SK-N-SH (cell line): ENCODE data around the gene ANKMY1. TPM values are rescaled to one million over a fixed set of nuclear protein-coding genes. Genes with fewer than 3 reads are reported as not detected.
A peak's percentile ranks its signal among the peaks of the same experiment; 100 is the strongest.

Experiments used
- CTCF ChIA-PET: fragments of 300-600, 350-600 bp; formaldehyde crosslinking; extraction: SDS; loops from one replicate; lab custom pipeline; 2021; lab: Yijun Ruan, JAX
- POLR2A ChIA-PET: fragments of 350-600 bp; sonication (Branson Sonifier 250); formaldehyde crosslinking; extraction: SDS; loops from one replicate; lab custom pipeline; 2020; ENCODE audit warnings: antibody characterized with exemption, inconsistent platforms; lab: Yijun Ruan, JAX
- DNase-seq: peaks from one replicate; pipeline ENCODE4 v3.0.0; 2012
- H2AFZ ChIP-seq: fragments of 200-600 bp; sonication (generic); 2 replicates; pipeline ENCODE4 v1.8.1; 2016; ENCODE audit warnings: antibody characterized with exemption, mild to moderate bottlenecking, low read depth
- H3F3A ChIP-seq: fragments of 200-600 bp; sonication (generic); replicated peaks from 2 replicates; pipeline ENCODE3; 2016; ENCODE audit warnings: antibody characterized with exemption, mild to moderate bottlenecking; ENCODE audit not compliant: insufficient read depth
- H3K27ac ChIP-seq, 2 experiments: fragments of 200-500 bp in 1 of 2; fragments of 200-600 bp in 1 of 2; sonication (Bioruptor generic) in 1 of 2; sonication (generic), shearing (Covaris generic) in 1 of 2; 2 replicates each; pipeline versions ENCODE4 v1.5.1 to v1.6.1; 2014 to 2016; ENCODE audit warnings: low read depth in 2 of 2, inconsistent platforms in 1 of 2, low read length in 1 of 2, mild to moderate bottlenecking in 1 of 2, mixed read lengths in 1 of 2
- H3K27me3 ChIP-seq: fragments of 200-600 bp; sonication (generic), shearing (Covaris generic); 2 replicates; pipeline ENCODE4 v1.6.1; 2016; ENCODE audit warnings: mixed run types; ENCODE audit not compliant: insufficient read depth
- H3K36me3 ChIP-seq, 2 experiments: fragments of 200-500 bp in 1 of 2; fragments of 200-600 bp in 1 of 2; sonication (Bioruptor generic) in 1 of 2; sonication (generic) in 1 of 2; replicated peaks in 1 of 2; 2 replicates each; pipeline versions ENCODE3 to v1.5.1; 2014 to 2016; ENCODE audit warnings: low read length in 1 of 2, mild to moderate bottlenecking in 1 of 2; ENCODE audit not compliant: insufficient read depth in 2 of 2, control insufficient read depth in 1 of 2
- H3K4me1 ChIP-seq, 2 experiments: fragments of 200-500 bp in 1 of 2; fragments of 200-600 bp in 1 of 2; sonication (Bioruptor generic) in 1 of 2; sonication (generic), shearing (Covaris generic) in 1 of 2; 2 replicates each; pipeline versions ENCODE4 v1.5.1 to v1.6.1; 2014 to 2016; ENCODE audit warnings: low read depth in 1 of 2, low read length in 1 of 2, mixed run types in 1 of 2; ENCODE audit not compliant: insufficient read depth in 2 of 2, control insufficient read depth in 1 of 2
- H3K4me2 ChIP-seq: fragments of 200-600 bp; sonication (generic), shearing (Covaris generic); 2 replicates; pipeline ENCODE4 v1.6.1; 2017; ENCODE audit warnings: mixed run types
- H3K4me3 ChIP-seq, 2 experiments: fragments of 200-500 bp in 1 of 2; fragments of 200-600 bp in 1 of 2; sonication (Bioruptor generic) in 1 of 2; sonication (generic), shearing (Covaris generic) in 1 of 2; 2 replicates each; pipeline versions ENCODE4 v1.5.1 to v1.8.1; 2014 to 2016; ENCODE audit warnings: low read depth in 2 of 2, inconsistent platforms in 1 of 2, low read length in 1 of 2, mild to moderate bottlenecking in 1 of 2, mixed read lengths in 1 of 2, moderate library complexity in 1 of 2
- H3K79me2 ChIP-seq: fragments of 200-600 bp; sonication (generic); 2 replicates; pipeline ENCODE4 v1.8.1; 2017; ENCODE audit warnings: mild to moderate bottlenecking; ENCODE audit not compliant: insufficient read depth
- H3K9ac ChIP-seq: fragments of 200-600 bp; sonication (generic); 2 replicates; pipeline ENCODE4 v1.6.1; 2017; ENCODE audit warnings: mixed run types
- H3K9me2 ChIP-seq: fragments of 200-600 bp; sonication (generic); 2 replicates; pipeline ENCODE4 v1.6.1; 2017; ENCODE audit warnings: mixed run types
- H3K9me3 ChIP-seq: fragments of 200-600 bp; sonication (generic); 2 replicates; pipeline ENCODE4 v1.6.1; 2017; ENCODE audit warnings: mixed run types, mild to moderate bottlenecking, moderate library complexity
- H4K20me1 ChIP-seq: fragments of 200-600 bp; sonication (generic); 2 replicates; pipeline ENCODE4 v1.6.1; 2017; ENCODE audit warnings: mild to moderate bottlenecking, mixed run types; ENCODE audit not compliant: insufficient read depth
- CTCF ChIP-seq: fragments of 200-600 bp; sonication (generic); IDR thresholded peaks from 2 replicates; pipeline ENCODE4 v1.6.1; 2017; ENCODE audit warnings: antibody characterized with exemption, mild to moderate bottlenecking, moderate library complexity
- FOSL2 ChIP-seq: IDR thresholded peaks from 2 replicates; pipeline ENCODE4 v1.4.0; 2012; ENCODE audit warnings: low read depth, mild to moderate bottlenecking, moderate library complexity, borderline replicate concordance
- GABPA ChIP-seq: IDR thresholded peaks from 2 replicates; pipeline ENCODE4 v1.4.0; 2012; ENCODE audit warnings: low read depth, mild to moderate bottlenecking
- GATA2 ChIP-seq: sonication (generic); formaldehyde crosslinking; IDR thresholded peaks from 2 replicates; pipeline ENCODE4 v1.5.0; 2020; ENCODE audit warnings: mild to moderate bottlenecking, missing genetic modification reagents
- MAX ChIP-seq: IDR thresholded peaks from 2 replicates; pipeline ENCODE4 v1.4.0; 2012; ENCODE audit warnings: low read depth
- MEF2A ChIP-seq: IDR thresholded peaks from 2 replicates; pipeline ENCODE4 v1.4.0; 2012; ENCODE audit warnings: low read depth, borderline replicate concordance
- NFIC ChIP-seq: IDR thresholded peaks from 2 replicates; pipeline ENCODE4 v1.4.0; 2012; ENCODE audit warnings: borderline replicate concordance
- NRF1 ChIP-seq: IDR thresholded peaks from 2 replicates; pipeline ENCODE4 v1.6.1; 2012; ENCODE audit warnings: low read depth, mild to moderate bottlenecking, low read length
- POLR2AphosphoS5 ChIP-seq: IDR thresholded peaks from 2 replicates; pipeline ENCODE4 v1.6.1; 2012; ENCODE audit warnings: low read depth, low read length
- RFX5 ChIP-seq: IDR thresholded peaks from 2 replicates; pipeline ENCODE4 v1.6.1; 2012; ENCODE audit warnings: mild to moderate bottlenecking, improper control_type of control experiment, low read length
- RXRA ChIP-seq: IDR thresholded peaks from 2 replicates; pipeline ENCODE4 v1.4.0; 2012; ENCODE audit warnings: low read depth, mild to moderate bottlenecking, borderline replicate concordance
- SIN3A ChIP-seq: IDR thresholded peaks from 2 replicates; pipeline ENCODE4 v1.6.1; 2012; ENCODE audit warnings: low read depth, mild to moderate bottlenecking, low read length, moderate library complexity, borderline replicate concordance
- TAF1 ChIP-seq: IDR thresholded peaks from 2 replicates; pipeline ENCODE4 v1.6.1; 2012; ENCODE audit warnings: low read depth, mild to moderate bottlenecking, low read length, moderate library complexity, borderline replicate concordance
- YY1 ChIP-seq: IDR thresholded peaks from 2 replicates; pipeline ENCODE4 v1.4.0; 2012; ENCODE audit warnings: low read depth, mild to moderate bottlenecking
- ZBTB33 ChIP-seq: IDR thresholded peaks from 2 replicates; pipeline ENCODE4 v1.4.0; 2012; ENCODE audit warnings: low read depth, borderline replicate concordance
- WGBS: methylation state at CpG from one replicate; pipeline ENCODE4 v1.1.6; 2017; ENCODE audit warnings: low lambda C conversion rate; 5-methylcytosine and 5-hydroxymethylcytosine counted together
- polyA plus RNA-seq, 3 experiments: library from polyadenylated mRNA; depleted of rRNA; stranded (reverse); fragments of >200 nt; gene quantifications; 2 replicates each; pipeline ENCODE4 v1.2.3, GENCODE V29; 2012

The ANKMY1 gene
- polyA plus RNA-seq, 1 of the 3 experiments (the other 2 are of a cell fraction): 12.1 TPM

- TF ChIP-seq RFX5: no peak
- TF ChIP-seq FOSL2: no peak
- no peak for TF ChIP-seq NRF1
- TF ChIP-seq YY1: no peak
- no peak for TF ChIP-seq NFIC
These were observed 51.3 kb downstream of the ANKMY1 start (continued) for GRCh38 chr2:240506406-240507059.

DNA sequence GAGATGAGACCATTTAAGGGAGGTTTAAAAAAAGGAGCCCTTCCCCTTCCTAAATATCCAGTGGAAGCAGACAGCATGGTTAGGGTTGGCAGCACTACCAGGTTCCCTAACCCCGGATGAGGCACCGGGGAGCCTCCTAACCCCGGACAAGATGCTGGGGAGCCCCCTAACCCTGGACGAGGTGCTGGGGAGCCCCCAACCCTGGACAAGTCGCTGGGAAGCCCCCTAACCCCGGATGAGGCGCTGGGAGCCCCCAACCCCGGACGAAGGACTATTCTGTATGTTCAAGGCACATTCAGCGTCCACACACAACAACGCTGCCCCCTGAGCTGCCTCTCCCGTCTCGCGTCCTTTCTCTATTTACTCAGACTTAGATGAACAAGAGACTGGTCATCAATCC lies 51.9 kb downstream of the ANKMY1 start:
- peak; percentile 12 for DNase-seq
- no peaks in the 10 kb centered on the region for H3K36me3 ChIP-seq
- no peaks in the 10 kb centered on the region for H4K20me1 ChIP-seq
- no peaks in the 10 kb centered on the region for H3K9me3 ChIP-seq
- no peak overlapping the region for H2AFZ ChIP-seq
- 88% methylated on average over 9 of the region's 14 CpGs for WGBS
- no peaks in the 10 kb centered on the region for H3K4me1 ChIP-seq
- CTCF ChIA-PET: interaction anchor here (1.2 kb wide), 2 partner anchors 9 to 46 kb away, joined by 3 to 5 read pairs; no protein-coding TSS in a partner anchor
- H3F3A ChIP-seq: no peaks in the 10 kb centered on the region
- no peaks in the 10 kb centered on the region for H3K9me2 ChIP-seq
- no peak overlapping the region for H3K9ac ChIP-seq
- H3K79me2 ChIP-seq: no peaks in the 10 kb centered on the region
- H3K4me2 ChIP-seq: no peak overlapping the region
- TF ChIP-seq RXRA: no peak
- TF ChIP-seq TAF1: no peak
- no peak for TF ChIP-seq ZBTB33
- no peak for TF ChIP-seq MEF2A
- no peak for TF ChIP-seq CTCF
- TF ChIP-seq GATA2 (CRISPR knock-in tag): no peak
- TF ChIP-seq POLR2AphosphoS5: no peak
- H3K27ac ChIP-seq: no peak overlapping the region
- no peak overlapping the region for H3K4me3 ChIP-seq
- no peaks in the 10 kb centered on the region for H3K27me3 ChIP-seq
- POLR2A ChIA-PET: no interaction called here

DNA sequence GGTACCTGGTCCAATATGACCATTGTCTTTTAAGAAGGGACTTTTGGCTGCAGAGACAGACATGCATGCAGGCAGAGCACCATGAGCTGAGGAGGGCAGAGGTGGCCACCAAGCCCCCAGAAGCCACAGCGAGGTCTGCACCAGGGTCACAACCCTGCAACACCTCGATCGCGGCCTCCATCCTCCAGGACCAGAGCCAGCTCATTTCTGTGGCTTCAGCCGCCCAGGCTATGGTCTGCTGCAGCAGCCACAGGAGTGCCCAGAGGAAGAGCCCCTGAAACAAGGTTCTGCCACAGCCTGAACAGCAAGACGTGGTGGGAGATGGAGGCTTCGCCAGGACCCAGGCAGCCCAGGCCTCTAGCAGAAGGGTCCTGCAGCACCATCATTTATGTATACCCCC lies 53.9 kb downstream of the ANKMY1 start:
- Histone ChIP-seq H3K36me3 (peaks cover 0 to 8% of the 10 kb centered on the region in 2 experiments), H3K4me3 (no peak overlapping the region), H4K20me1 (no peaks in the 10 kb centered on the region), H3K9me2 (no peaks in the 10 kb centered on the region), H3K27ac (no peak overlapping the region), H3K9me3 (no peaks in the 10 kb centered on the region), H3K9ac (no peak overlapping the region), H3F3A (no peaks in the 10 kb centered on the region), H3K27me3 (no peaks in the 10 kb centered on the region), H2AFZ (no peak overlapping the region), H3K79me2 (no peaks in the 10 kb centered on the region), H3K4me2 (no peak overlapping the region), H3K4me1 (no peaks in the 10 kb centered on the region)
- 94% methylated on average over 6 of the region's 7 CpGs for WGBS
- TF ChIP-seq FOSL2 (no peak), CTCF (no peak), GABPA (no peak), GATA2 (CRISPR knock-in tag) (no peak), RXRA (no peak), SIN3A (no peak), MAX (no peak)
- ChIA-PET CTCF (interaction anchor here (0.7 to 1.2 kb wide), 2 partner anchors 10 to 47 kb away, joined by 3 to 6 read pairs; no protein-coding TSS in a partner anchor), POLR2A (no interaction called here)
- peak; percentile 4 for DNase-seq
